Measurements from ENCODE around the gene HYDIN.
"Not testable (repeated sequence)": the region's sequence is repeated elsewhere in the genome, so short reads cannot be mapped to it uniquely, and the experiment has no call there.

HYDIN gene

GRCh38 chr16:70992511-70992910, 238.0 kb downstream of the HYDIN start:
- DNase-seq (ENCODE audit: low spot score) = not testable (repeated sequence)

- DNase-seq (ENCODE audit: low spot score) = not testable (repeated sequence)
Observed at GRCh38 chr16:70987019-70987715, 243.4 kb downstream of the HYDIN start.

GRCh38 chr16:70984675-70985074, 245.8 kb downstream of the HYDIN start:
- DNase-seq (ENCODE audit: low spot score) = not testable (repeated sequence)

GRCh38 chr16:70968332-70968731, 262.2 kb downstream of the HYDIN start:
- not testable (repeated sequence) for DNase-seq (ENCODE audit: low spot score)

- DNase-seq (ENCODE audit: low spot score) = not testable (repeated sequence)
Observed at GRCh38 chr16:70960169-70960568, 270.4 kb downstream of the HYDIN start.

GRCh38 chr16:70954922-70955321, 275.6 kb downstream of the HYDIN start:
- not testable (repeated sequence) for DNase-seq (ENCODE audit: low spot score)

- DNase-seq (ENCODE audit: low spot score) = not testable (repeated sequence)
Observed at GRCh38 chr16:70953824-70954223, 276.7 kb downstream of the HYDIN start.

- DNase-seq (ENCODE audit: low spot score) = not testable (repeated sequence)
Observed at GRCh38 chr16:70943551-70943950, 287.0 kb downstream of the HYDIN start.

- not testable (repeated sequence) for DNase-seq (ENCODE audit: low spot score)
Observed at GRCh38 chr16:70939690-70940359, 290.7 kb downstream of the HYDIN start.

- DNase-seq (ENCODE audit: low spot score) = not testable (repeated sequence)
Observed at GRCh38 chr16:70936781-70937525, 293.6 kb downstream of the HYDIN start.

GRCh38 chr16:70935325-70935724, 295.2 kb downstream of the HYDIN start:
- not testable (repeated sequence) for DNase-seq (ENCODE audit: low spot score)

- not testable (repeated sequence) for DNase-seq (ENCODE audit: low spot score)
Observed at GRCh38 chr16:70933746-70934145, 296.8 kb downstream of the HYDIN start.

GRCh38 chr16:70930757-70931156, 299.8 kb downstream of the HYDIN start:
- not testable (repeated sequence) for DNase-seq (ENCODE audit: low spot score)

- DNase-seq (ENCODE audit: low spot score) = not testable (repeated sequence)
Observed at GRCh38 chr16:70922164-70922563, 308.4 kb downstream of the HYDIN start.

GRCh38 chr16:70920661-70921060, 309.9 kb downstream of the HYDIN start:
- DNase-seq (ENCODE audit: low spot score) = not testable (repeated sequence)

- DNase-seq (ENCODE audit: low spot score) = not testable (repeated sequence)
Observed at GRCh38 chr16:70888208-70888607, 342.3 kb downstream of the HYDIN start.

GRCh38 chr16:70884652-70885051, 345.9 kb downstream of the HYDIN start:
- not testable (repeated sequence) for DNase-seq (ENCODE audit: low spot score)

GRCh38 chr16:70882311-70882710, 348.2 kb downstream of the HYDIN start:
- DNase-seq (ENCODE audit: low spot score) = not testable (repeated sequence)

GRCh38 chr16:70877895-70878294, 352.6 kb downstream of the HYDIN start:
- DNase-seq (ENCODE audit: low spot score) = not testable (repeated sequence)

GRCh38 chr16:70876442-70876841, 354.1 kb downstream of the HYDIN start:
- not testable (repeated sequence) for DNase-seq (ENCODE audit: low spot score)

GRCh38 chr16:70864698-70865097, 365.8 kb downstream of the HYDIN start:
- DNase-seq (ENCODE audit: low spot score) = not testable (repeated sequence)

- not testable (repeated sequence) for DNase-seq (ENCODE audit: low spot score)
Observed at GRCh38 chr16:70861996-70862395, 368.5 kb downstream of the HYDIN start.
